Retina (tissue), 1 donor: Measurements from ENCODE around the gene ODAD4.

ENCODE experiments used
- DNase-seq: peaks from one replicate; pipeline ENCODE4 v3.0.0-alpha.2; 2016

Gene ODAD4

GRCh38 chr17:41942626-41943373 is 12.4 kb downstream of the ODAD4 start:
- no peak for DNase-seq

GRCh38 chr17:41943492-41943891 is 13.1 kb downstream of the ODAD4 start:
- DNase-seq: no peak

GRCh38 chr17:41944943-41945342 is 14.5 kb downstream of the ODAD4 start:
- no peak for DNase-seq

- DNase-seq: no peak
These were observed 18.5 kb downstream of the ODAD4 start for GRCh38 chr17:41948762-41949460.

- no peak for DNase-seq
These were observed 26.1 kb downstream of the ODAD4 start for GRCh38 chr17:41956522-41956921.

- no peak for DNase-seq
These were observed 26.8 kb downstream of the ODAD4 start for GRCh38 chr17:41957031-41957868.

GRCh38 chr17:41957869-41958439 is 27.5 kb downstream of the ODAD4 start:
- DNase-seq: no peak

- DNase-seq: no peak
These were observed 28.6 kb downstream of the ODAD4 start for GRCh38 chr17:41959030-41959335.

- DNase-seq: peak; percentile 49
These were observed 29.1 kb downstream of the ODAD4 start for GRCh38 chr17:41959336-41960095.

GRCh38 chr17:41962111-41962510 is 31.7 kb downstream of the ODAD4 start:
- no peak for DNase-seq

GRCh38 chr17:41962768-41963434 is 32.5 kb downstream of the ODAD4 start:
- peak; percentile 85 for DNase-seq

- no peak for DNase-seq
These were observed 35.5 kb downstream of the ODAD4 start for GRCh38 chr17:41965694-41966462.

GRCh38 chr17:41966463-41967140 is 36.2 kb downstream of the ODAD4 start, which contains the start of gene CNP:
Gene CNP (plus strand): TSS chr17:41966795. CDS start chr17:41966885, 90 bp downstream.
- DNase-seq: peak; percentile 92

- no peak for DNase-seq
These were observed 36.9 kb downstream of the ODAD4 start for GRCh38 chr17:41967141-41967920.

GRCh38 chr17:41967921-41968578 is 37.6 kb downstream of the ODAD4 start:
- no peak for DNase-seq

GRCh38 chr17:41968676-41969075 is 38.3 kb downstream of the ODAD4 start:
- DNase-seq: no peak

- no peak for DNase-seq
These were observed 40.5 kb downstream of the ODAD4 start for GRCh38 chr17:41970901-41971331.

GRCh38 chr17:41971721-41972523 is 41.5 kb downstream of the ODAD4 start:
- no peak for DNase-seq
